ENCODE results near the gene ATXN10. TPM values are rescaled to one million over a fixed set of nuclear protein-coding genes. Genes with fewer than 3 reads are reported as not detected.

The ATXN10 gene
- total and polyA plus RNA-seq, 2 of the 13 experiments (the other 11 are each of a cell fraction or from before 2014, with no cell fraction given) = 60.1 to 194 TPM

- BruUV-seq (replicated peaks) = no TSS peak
- in situ Hi-C loops (cut with HindIII; ENCODE audit: extremely low pct_ligation_motif_present, low pct_unique_long_range_greater_than_20kb) (no loop called here), intact Hi-C loops (cut with micrococcal nuclease; ENCODE audit: unreplicated experiment) (no loop called here)
- peaks cover 5% of the 10 kb centered on the region; the same call in 1 of the 2 replicates for H3K9me3 ChIP-seq (ENCODE audit: low read length)
- ChIA-PET CTCF (ENCODE audit: low intra/inter-chr PET ratio, low total read pairs) (no interaction called here), POLR2A (no interaction called here)
- H2AFZ ChIP-seq (ENCODE audit: low read length) = no peak overlapping the region
- WGBS (ENCODE audit: low lambda C conversion rate) = 97% methylated on average over 1 of the region's 1 CpG
- no peak overlapping the region for H3K27ac ChIP-seq (ENCODE audit: extremely low read length, insufficient read depth, low read length)
- FAIRE-seq (no peak), DNase-seq (ENCODE audit: low spot score) (no peak), ATAC-seq (no peak)
- no peak overlapping the region for H3K9ac ChIP-seq (ENCODE audit: insufficient read depth, low read depth, low read length)
- peaks cover 18% of the 10 kb centered on the region for H3K4me1 ChIP-seq (ENCODE audit: insufficient read depth, low read length)
- H3K36me3 ChIP-seq (replicated peaks in 1 of 2; ENCODE audit: control insufficient read depth in 1 of 2, insufficient read depth in 2 of 2, low read length in 2 of 2) = peaks cover 4 to 17% of the 10 kb centered on the region in 2 experiments; a peak in 4 of 5 replicates
- no peaks in the 10 kb centered on the region for H4K20me1 ChIP-seq (ENCODE audit: insufficient read depth, low read length)
- H3K27me3 ChIP-seq (ENCODE audit: control insufficient read depth in 1 of 2, insufficient read depth in 2 of 2, low read length in 2 of 2) = no peaks in the 10 kb centered on the region
- no peak for TF ChIP-seq FOXP1 (IDR thresholded peaks at IDR 0.05)
- no peak for TF ChIP-seq FOXP1 (CRISPR knock-in tag; IDR thresholded peaks at IDR 0.05)
- TF ChIP-seq TOPORS (CRISPR knock-in tag; IDR thresholded peaks at IDR 0.05) = no peak
- no peak for TF ChIP-seq POLR2AphosphoS2 (IDR thresholded peaks at IDR 0.05; ENCODE audit: low read depth, low read length)
- TF ChIP-seq HDAC6 (IDR thresholded peaks at IDR 0.05; ENCODE audit: low read depth, low read length) = no peak
- no peak for TF ChIP-seq SNAI1 (CRISPR knock-in tag; IDR thresholded peaks at IDR 0.05; ENCODE audit: borderline replicate concordance)
- TF ChIP-seq, protein P1, sequence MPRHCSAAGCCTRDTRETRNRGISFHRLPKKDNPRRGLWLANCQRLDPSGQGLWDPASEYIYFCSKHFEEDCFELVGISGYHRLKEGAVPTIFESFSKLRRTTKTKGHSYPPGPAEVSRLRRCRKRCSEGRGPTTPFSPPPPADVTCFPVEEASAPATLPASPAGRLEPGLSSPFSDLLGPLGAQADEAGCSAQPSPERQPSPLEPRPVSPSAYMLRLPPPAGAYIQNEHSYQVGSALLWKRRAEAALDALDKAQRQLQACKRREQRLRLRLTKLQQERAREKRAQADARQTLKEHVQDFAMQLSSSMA (CRISPR knock-in tag; IDR thresholded peaks at IDR 0.05) = no peak
- H3K4me3 ChIP-seq (replicated peaks in 1 of 3; ENCODE audit: insufficient read depth in 1 of 3, low read depth in 2 of 3, low read length in 3 of 3) = no peak overlapping the region
- peaks cover 6% of the 10 kb centered on the region for H3K79me2 ChIP-seq (ENCODE audit: insufficient read depth, low read length)
- H3K4me2 ChIP-seq (ENCODE audit: low read depth, low read length) = no peak overlapping the region
Measured at GRCh38 chr22:45790401-45790800, 118.8 kb downstream of the ATXN10 start.

DNA sequence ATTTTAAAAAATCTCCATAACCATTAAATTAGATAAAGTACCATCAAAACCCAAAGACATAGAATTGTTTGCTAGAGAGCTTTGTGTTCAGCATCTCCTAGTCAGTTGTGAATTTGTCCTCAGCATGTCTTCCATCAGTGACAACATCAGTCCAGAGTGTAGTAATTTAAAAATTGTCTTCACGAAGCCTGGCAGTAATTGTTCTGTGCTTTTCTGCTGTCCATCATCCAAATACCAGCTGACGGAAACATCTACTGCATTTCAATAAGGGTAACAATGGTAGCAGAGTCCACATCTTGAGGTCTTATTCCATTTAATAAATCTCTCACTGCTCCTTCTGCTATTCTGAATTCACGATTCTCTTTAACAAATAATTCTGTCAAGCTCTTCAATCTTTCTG lies 121.5 kb downstream of the ATXN10 start:
- ChIA-PET POLR2A (no interaction called here), CTCF (ENCODE audit: low intra/inter-chr PET ratio, low total read pairs) (no interaction called here)
- Histone ChIP-seq H4K20me1 (ENCODE audit: insufficient read depth, low read length) (no peaks in the 10 kb centered on the region), H3K4me3 (replicated peaks in 1 of 3; ENCODE audit: insufficient read depth in 1 of 3, low read depth in 2 of 3, low read length in 3 of 3) (no peak overlapping the region), H3K27ac (ENCODE audit: extremely low read length, insufficient read depth, low read length) (no peak overlapping the region), H3K4me2 (ENCODE audit: low read depth, low read length) (no peak overlapping the region), H2AFZ (ENCODE audit: low read length) (no peak overlapping the region), H3K9ac (ENCODE audit: insufficient read depth, low read depth, low read length) (no peak overlapping the region), H3K79me2 (ENCODE audit: insufficient read depth, low read length) (peaks cover 2% of the 10 kb centered on the region), H3K27me3 (ENCODE audit: control insufficient read depth in 1 of 2, insufficient read depth in 2 of 2, low read length in 2 of 2) (no peaks in the 10 kb centered on the region), H3K4me1 (ENCODE audit: insufficient read depth, low read length) (peaks cover 8% of the 10 kb centered on the region), H3K36me3 (replicated peaks in 1 of 2; ENCODE audit: control insufficient read depth in 1 of 2, insufficient read depth in 2 of 2, low read length in 2 of 2) (peaks cover 4 to 30% of the 10 kb centered on the region in 2 experiments; a peak in 4 of 5 replicates), H3K9me3 (ENCODE audit: low read length) (peaks cover 17% of the 10 kb centered on the region)
- TF ChIP-seq ZNF569 (CRISPR knock-in tag; IDR thresholded peaks at IDR 0.05; ENCODE audit: borderline replicate concordance) = no peak
- TF ChIP-seq CREM (IDR thresholded peaks at IDR 0.05) = no peak
- no peak for TF ChIP-seq CREM (CRISPR knock-in tag; IDR thresholded peaks at IDR 0.05)
- no peak for TF ChIP-seq NCOA5 (CRISPR knock-in tag; IDR thresholded peaks at IDR 0.05)
- no peak for TF ChIP-seq ZNF891 (CRISPR knock-in tag; IDR thresholded peaks at IDR 0.05)
- no peak for TF ChIP-seq ZBTB7B (CRISPR knock-in tag; IDR thresholded peaks at IDR 0.05)
- no peak for TF ChIP-seq YY1 (IDR thresholded peaks at IDR 0.05; ENCODE audit: insufficient read depth, insufficient replicate concordance, low read depth, low read length)
- TF ChIP-seq ZNF367 (CRISPR knock-in tag; IDR thresholded peaks at IDR 0.05; ENCODE audit: borderline replicate concordance) = no peak
- intact Hi-C loops (cut with micrococcal nuclease; ENCODE audit: unreplicated experiment) (no loop called here), in situ Hi-C loops (cut with HindIII; ENCODE audit: extremely low pct_ligation_motif_present, low pct_unique_long_range_greater_than_20kb) (no loop called here)
- WGBS (ENCODE audit: low lambda C conversion rate) = 93% methylated on average over 3 of the region's 3 CpGs
- DNase-seq (ENCODE audit: low spot score) = no peak
- ATAC-seq = no peak
- no peak for FAIRE-seq
- no TSS peak for BruUV-seq (replicated peaks)

Measured in HepG2 (cell line).